ENCODE measurements around the gene TADA2B.

- TF ChIP-seq CTCF (IDR thresholded peaks at IDR 0.05): no peak
- TF ChIP-seq, protein P1, sequence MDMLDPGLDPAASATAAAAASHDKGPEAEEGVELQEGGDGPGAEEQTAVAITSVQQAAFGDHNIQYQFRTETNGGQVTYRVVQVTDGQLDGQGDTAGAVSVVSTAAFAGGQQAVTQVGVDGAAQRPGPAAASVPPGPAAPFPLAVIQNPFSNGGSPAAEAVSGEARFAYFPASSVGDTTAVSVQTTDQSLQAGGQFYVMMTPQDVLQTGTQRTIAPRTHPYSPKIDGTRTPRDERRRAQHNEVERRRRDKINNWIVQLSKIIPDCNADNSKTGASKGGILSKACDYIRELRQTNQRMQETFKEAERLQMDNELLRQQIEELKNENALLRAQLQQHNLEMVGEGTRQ (IDR thresholded peaks at IDR 0.05): no peak
- TF ChIP-seq RAD21 (conservative IDR thresholded peaks at IDR 0.05 in 1 of 2, IDR thresholded peaks at IDR 0.05 in 1 of 2): no peak
- TF ChIP-seq, protein P2, sequence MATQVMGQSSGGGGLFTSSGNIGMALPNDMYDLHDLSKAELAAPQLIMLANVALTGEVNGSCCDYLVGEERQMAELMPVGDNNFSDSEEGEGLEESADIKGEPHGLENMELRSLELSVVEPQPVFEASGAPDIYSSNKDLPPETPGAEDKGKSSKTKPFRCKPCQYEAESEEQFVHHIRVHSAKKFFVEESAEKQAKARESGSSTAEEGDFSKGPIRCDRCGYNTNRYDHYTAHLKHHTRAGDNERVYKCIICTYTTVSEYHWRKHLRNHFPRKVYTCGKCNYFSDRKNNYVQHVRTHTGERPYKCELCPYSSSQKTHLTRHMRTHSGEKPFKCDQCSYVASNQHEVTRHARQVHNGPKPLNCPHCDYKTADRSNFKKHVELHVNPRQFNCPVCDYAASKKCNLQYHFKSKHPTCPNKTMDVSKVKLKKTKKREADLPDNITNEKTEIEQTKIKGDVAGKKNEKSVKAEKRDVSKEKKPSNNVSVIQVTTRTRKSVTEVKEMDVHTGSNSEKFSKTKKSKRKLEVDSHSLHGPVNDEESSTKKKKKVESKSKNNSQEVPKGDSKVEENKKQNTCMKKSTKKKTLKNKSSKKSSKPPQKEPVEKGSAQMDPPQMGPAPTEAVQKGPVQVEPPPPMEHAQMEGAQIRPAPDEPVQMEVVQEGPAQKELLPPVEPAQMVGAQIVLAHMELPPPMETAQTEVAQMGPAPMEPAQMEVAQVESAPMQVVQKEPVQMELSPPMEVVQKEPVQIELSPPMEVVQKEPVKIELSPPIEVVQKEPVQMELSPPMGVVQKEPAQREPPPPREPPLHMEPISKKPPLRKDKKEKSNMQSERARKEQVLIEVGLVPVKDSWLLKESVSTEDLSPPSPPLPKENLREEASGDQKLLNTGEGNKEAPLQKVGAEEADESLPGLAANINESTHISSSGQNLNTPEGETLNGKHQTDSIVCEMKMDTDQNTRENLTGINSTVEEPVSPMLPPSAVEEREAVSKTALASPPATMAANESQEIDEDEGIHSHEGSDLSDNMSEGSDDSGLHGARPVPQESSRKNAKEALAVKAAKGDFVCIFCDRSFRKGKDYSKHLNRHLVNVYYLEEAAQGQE (IDR thresholded peaks at IDR 0.05): no peak
- TF ChIP-seq CEBPB (IDR thresholded peaks at IDR 0.05): no peak
- no peak for TF ChIP-seq JUNB (IDR thresholded peaks at IDR 0.05)
- no peak for TF ChIP-seq POLR2A (IDR thresholded peaks at IDR 0.05; ENCODE audit: low read length)
- TF ChIP-seq PHF8 (IDR thresholded peaks at IDR 0.05; ENCODE audit: borderline replicate concordance, low read depth): no peak
- TF ChIP-seq NPAS2 (CRISPR knock-in tag; IDR thresholded peaks at IDR 0.05; ENCODE audit: borderline replicate concordance): no peak
- TF ChIP-seq, protein P3, sequence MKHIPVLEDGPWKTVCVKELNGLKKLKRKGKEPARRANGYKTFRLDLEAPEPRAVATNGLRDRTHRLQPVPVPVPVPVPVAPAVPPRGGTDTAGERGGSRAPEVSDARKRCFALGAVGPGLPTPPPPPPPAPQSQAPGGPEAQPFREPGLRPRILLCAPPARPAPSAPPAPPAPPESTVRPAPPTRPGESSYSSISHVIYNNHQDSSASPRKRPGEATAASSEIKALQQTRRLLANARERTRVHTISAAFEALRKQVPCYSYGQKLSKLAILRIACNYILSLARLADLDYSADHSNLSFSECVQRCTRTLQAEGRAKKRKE (CRISPR knock-in tag; IDR thresholded peaks at IDR 0.05; ENCODE audit: low read depth): no peak
- no peak for TF ChIP-seq BHLHE40 (IDR thresholded peaks at IDR 0.05; ENCODE audit: low read depth, low read length)
- no peak for TF ChIP-seq EP300 (IDR thresholded peaks at IDR 0.05)
- no peak for TF ChIP-seq BCL3 (IDR thresholded peaks at IDR 0.05)
Observed at GRCh38 chr4:7086384-7086783, 43.2 kb downstream of the TADA2B start.

All from A549 (cell line).